WTC11 (cell line): Measurements from ENCODE around the gene C1S. TPM values are rescaled to one million over a fixed set of nuclear protein-coding genes. Genes with fewer than 3 reads are reported as not detected.

Experiments
- ATAC-seq: fragments of 200-7000 bp; cut with Tn5 transposase; 2 replicates; pipeline ENCODE4 v1.10.0; 2021; ENCODE audit warnings: mild to moderate bottlenecking, moderate library complexity
- CTCF ChIA-PET: fragments of 300-600 bp; sonication (Branson Sonifier 250); formaldehyde crosslinking; loops from one replicate; lab custom pipeline; 2021; ENCODE audit warnings: antibody characterized with exemption; lab: Charles Lee
- POLR2A ChIA-PET: fragments of 350-600 bp; sonication (Branson Sonifier 250); formaldehyde crosslinking; loops from one replicate; lab custom pipeline; 2021; ENCODE audit warnings: antibody characterized with exemption; lab: Charles Lee
- DNase-seq: peaks from one replicate; pipeline ENCODE4 v3.0.0; 2021; ENCODE audit warnings: low spot score
- H3K27ac Mint-ChIP-seq: 2 replicates; pipeline ENCODE4 v1.8.0; 2021; ENCODE audit warnings: mixed read lengths
- H3K27me3 Mint-ChIP-seq: 2 replicates; pipeline ENCODE4 v1.8.0; 2021; ENCODE audit warnings: low read depth, mild to moderate bottlenecking, moderate library complexity, mixed read lengths
- H3K36me3 Mint-ChIP-seq: 2 replicates; pipeline ENCODE4 v1.8.0; 2021; ENCODE audit warnings: mixed read lengths
- H3K4me1 Mint-ChIP-seq: 2 replicates; pipeline ENCODE4 v1.8.0; 2022; ENCODE audit warnings: mixed read lengths
- H3K4me3 Mint-ChIP-seq: 2 replicates; pipeline ENCODE4 v1.8.0; 2021; ENCODE audit warnings: mild to moderate bottlenecking, moderate library complexity, mixed read lengths
- H3K9me3 Mint-ChIP-seq: 2 replicates; pipeline ENCODE4 v1.8.0; 2021; ENCODE audit warnings: mixed read lengths
- ATF1 ChIP-seq: sonication (generic); formaldehyde crosslinking; IDR thresholded peaks from 2 replicates; pipeline ENCODE4 v1.8.1; 2023; ENCODE audit warnings: mild to moderate bottlenecking, moderate library complexity, missing genetic modification reagents
- ELF4 ChIP-seq: sonication (generic); formaldehyde crosslinking; IDR thresholded peaks from 2 replicates; pipeline ENCODE4 v1.8.1; 2022; ENCODE audit warnings: low read depth, mild to moderate bottlenecking, moderate library complexity, missing genetic modification reagents
- ESRRA ChIP-seq: sonication (generic); formaldehyde crosslinking; IDR thresholded peaks from 2 replicates; pipeline ENCODE4 v1.8.1; 2022; ENCODE audit warnings: mild to moderate bottlenecking, missing genetic modification reagents, borderline replicate concordance
- ETV6 ChIP-seq: sonication (generic); formaldehyde crosslinking; IDR thresholded peaks from 2 replicates; pipeline ENCODE4 v1.8.1; 2022; ENCODE audit warnings: mild to moderate bottlenecking, missing genetic modification reagents
- FOXK1 ChIP-seq: sonication (generic); formaldehyde crosslinking; IDR thresholded peaks from 2 replicates; pipeline ENCODE4 v1.8.0; 2022; ENCODE audit warnings: mild to moderate bottlenecking, moderate library complexity, missing genetic modification reagents
- MYBL2 ChIP-seq: sonication (generic); formaldehyde crosslinking; IDR thresholded peaks from 2 replicates; pipeline ENCODE4 v1.8.1; 2023; ENCODE audit warnings: mild to moderate bottlenecking, moderate library complexity, missing genetic modification reagents
- PRDM15 ChIP-seq: sonication (generic); formaldehyde crosslinking; IDR thresholded peaks from 2 replicates; pipeline ENCODE4 v1.8.0; 2022; ENCODE audit warnings: missing genetic modification reagents
- TEAD1 ChIP-seq: sonication (generic); formaldehyde crosslinking; IDR thresholded peaks from 2 replicates; pipeline ENCODE4 v1.8.0; 2022; ENCODE audit warnings: mild to moderate bottlenecking, missing genetic modification reagents
- ZNF138 ChIP-seq: sonication (generic); formaldehyde crosslinking; conservative IDR thresholded peaks from 2 replicates; pipeline ENCODE4 v1.8.1; 2022; ENCODE audit warnings: mild to moderate bottlenecking, moderate library complexity, missing genetic modification reagents
- ZNF317 ChIP-seq: sonication (generic); formaldehyde crosslinking; IDR thresholded peaks from 2 replicates; pipeline ENCODE4 v1.8.1; 2023; ENCODE audit warnings: low read depth, mild to moderate bottlenecking, moderate library complexity, missing genetic modification reagents, borderline replicate concordance
- total RNA-seq: library from RNA; stranded (reverse); gene quantifications from 3 replicates; pipeline ENCODE4 v1.2.3, GENCODE V29; 2021
- TF ChIP-seq, protein P1 (sequence below): fragments of 250-450 bp; sonication (Bioruptor Pico); conservative IDR thresholded peaks from 2 replicates; pipeline ENCODE4 v1.9.0; 2021; ENCODE audit warnings: mild to moderate bottlenecking
- TF ChIP-seq, protein P2 (sequence below): sonication (generic); formaldehyde crosslinking; conservative IDR thresholded peaks from 2 replicates; pipeline ENCODE4 v1.8.1; 2023; ENCODE audit warnings: mild to moderate bottlenecking, low read depth, missing genetic modification reagents, moderate library complexity
- TF ChIP-seq, protein P3 (sequence below): sonication (generic); formaldehyde crosslinking; IDR thresholded peaks from 2 replicates; pipeline ENCODE4 v1.8.1; 2022; ENCODE audit warnings: low read depth, missing genetic modification reagents, borderline replicate concordance
- TF ChIP-seq, protein P4 (sequence below): sonication (generic); formaldehyde crosslinking; conservative IDR thresholded peaks from 2 replicates; pipeline ENCODE4 v1.8.1; 2022; ENCODE audit warnings: mild to moderate bottlenecking, missing genetic modification reagents
- TF ChIP-seq, protein P5 (sequence below): sonication (generic); formaldehyde crosslinking; IDR thresholded peaks from 2 replicates; pipeline ENCODE4 v1.8.1; 2023; ENCODE audit warnings: mild to moderate bottlenecking, missing genetic modification reagents
- TF ChIP-seq, protein P6 (sequence below): fragments of 250-450 bp; sonication (Bioruptor Pico); IDR thresholded peaks from 2 replicates; pipeline ENCODE4 v2.1.2; 2022; ENCODE audit warnings: mild to moderate bottlenecking, moderate library complexity
- TF ChIP-seq, protein P7 (sequence below): sonication (generic); formaldehyde crosslinking; IDR thresholded peaks from 2 replicates; pipeline ENCODE4 v1.8.1; 2023; ENCODE audit warnings: mild to moderate bottlenecking, missing genetic modification reagents, borderline replicate concordance

Gene C1S
- total RNA-seq, 1 experiment from 2014 or later: 7.6 TPM

DNA sequence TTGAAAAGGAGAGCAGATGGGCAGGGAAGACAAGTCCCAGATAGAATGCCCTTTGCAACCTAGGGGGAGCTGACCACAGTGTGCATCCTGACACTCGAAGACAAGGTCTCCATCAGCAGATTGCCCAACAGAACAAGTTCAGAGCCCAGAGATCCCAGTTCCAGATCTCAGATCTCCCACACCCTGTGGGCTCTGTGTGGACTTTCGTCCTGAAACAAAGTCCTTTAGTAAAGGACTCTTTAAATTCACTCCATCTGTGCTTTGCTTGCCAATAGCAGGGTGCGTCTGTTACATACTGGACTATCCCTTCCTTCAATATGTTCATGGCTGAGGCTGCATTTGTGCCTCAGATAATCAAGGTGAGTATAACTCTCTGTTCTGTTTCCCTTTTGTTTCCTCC, 57.2 kb downstream of the C1S start (continued):
- TF ChIP-seq, protein P1, sequence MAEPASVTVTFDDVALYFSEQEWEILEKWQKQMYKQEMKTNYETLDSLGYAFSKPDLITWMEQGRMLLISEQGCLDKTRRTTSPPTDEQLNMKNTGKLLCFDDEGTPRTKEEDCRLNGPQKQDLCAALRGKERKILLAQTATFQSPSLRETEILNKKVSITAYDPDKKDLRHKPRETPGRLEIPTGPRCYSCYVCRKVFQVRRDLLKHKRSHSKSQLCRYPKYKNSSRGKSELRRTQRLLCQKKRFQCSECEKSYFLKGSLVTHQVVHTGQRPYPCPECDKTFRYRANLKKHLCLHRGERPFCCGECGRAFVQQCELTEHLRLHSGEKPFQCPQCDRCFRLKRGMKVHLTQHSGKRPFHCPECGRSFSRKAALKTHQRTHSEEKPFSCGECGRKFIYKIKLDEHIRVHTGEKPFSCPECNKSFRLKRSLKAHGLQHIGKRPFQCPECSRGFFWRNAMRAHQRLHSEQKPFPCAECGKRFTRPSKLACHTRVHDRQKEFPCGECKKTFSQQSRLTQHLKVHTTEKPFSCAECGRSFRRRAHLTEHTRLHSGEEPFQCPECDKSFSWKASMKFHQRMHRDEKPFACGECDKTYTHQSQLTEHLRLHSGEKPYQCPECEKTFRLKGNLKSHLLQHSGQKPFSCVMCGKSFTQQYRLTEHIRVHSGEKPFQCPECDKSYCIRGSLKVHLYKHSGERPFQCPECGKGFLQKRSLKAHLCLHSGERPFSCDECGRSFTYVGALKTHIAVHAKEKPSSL (CRISPR knock-in tag): no peak
- no peak for TF ChIP-seq PRDM15
- no peak for TF ChIP-seq ATF1 (CRISPR knock-in tag)
- no peak for TF ChIP-seq FOXK1
- TF ChIP-seq, protein P2, sequence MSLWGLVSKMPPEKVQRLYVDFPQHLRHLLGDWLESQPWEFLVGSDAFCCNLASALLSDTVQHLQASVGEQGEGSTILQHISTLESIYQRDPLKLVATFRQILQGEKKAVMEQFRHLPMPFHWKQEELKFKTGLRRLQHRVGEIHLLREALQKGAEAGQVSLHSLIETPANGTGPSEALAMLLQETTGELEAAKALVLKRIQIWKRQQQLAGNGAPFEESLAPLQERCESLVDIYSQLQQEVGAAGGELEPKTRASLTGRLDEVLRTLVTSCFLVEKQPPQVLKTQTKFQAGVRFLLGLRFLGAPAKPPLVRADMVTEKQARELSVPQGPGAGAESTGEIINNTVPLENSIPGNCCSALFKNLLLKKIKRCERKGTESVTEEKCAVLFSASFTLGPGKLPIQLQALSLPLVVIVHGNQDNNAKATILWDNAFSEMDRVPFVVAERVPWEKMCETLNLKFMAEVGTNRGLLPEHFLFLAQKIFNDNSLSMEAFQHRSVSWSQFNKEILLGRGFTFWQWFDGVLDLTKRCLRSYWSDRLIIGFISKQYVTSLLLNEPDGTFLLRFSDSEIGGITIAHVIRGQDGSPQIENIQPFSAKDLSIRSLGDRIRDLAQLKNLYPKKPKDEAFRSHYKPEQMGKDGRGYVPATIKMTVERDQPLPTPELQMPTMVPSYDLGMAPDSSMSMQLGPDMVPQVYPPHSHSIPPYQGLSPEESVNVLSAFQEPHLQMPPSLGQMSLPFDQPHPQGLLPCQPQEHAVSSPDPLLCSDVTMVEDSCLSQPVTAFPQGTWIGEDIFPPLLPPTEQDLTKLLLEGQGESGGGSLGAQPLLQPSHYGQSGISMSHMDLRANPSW (CRISPR knock-in tag): no peak
- TF ChIP-seq ZNF138 (CRISPR knock-in tag): no peak
- no peak for TF ChIP-seq MYBL2 (CRISPR knock-in tag)

- no peak; the same call in 1 of the 2 replicates for ATAC-seq
- CTCF ChIA-PET: no interaction called here
- peaks cover 9% of the 10 kb centered on the region for H3K4me1 Mint-ChIP-seq
- no peaks in the 10 kb centered on the region for H3K9me3 Mint-ChIP-seq
- H3K27me3 Mint-ChIP-seq: peaks cover 5% of the 10 kb centered on the region; the same call in 1 of the 2 replicates
- no peak overlapping the region for H3K4me3 Mint-ChIP-seq
- POLR2A ChIA-PET: no interaction called here
- no peak overlapping the region for H3K27ac Mint-ChIP-seq
- H3K36me3 Mint-ChIP-seq: no peaks in the 10 kb centered on the region
- DNase-seq: no peak
- TF ChIP-seq ESRRA (no peak), ZNF138 (CRISPR knock-in tag) (no peak), TEAD1 (no peak), ZNF317 (CRISPR knock-in tag) (no peak), ELF4 (CRISPR knock-in tag) (no peak), ETV6 (no peak)
- TF ChIP-seq, protein P3, sequence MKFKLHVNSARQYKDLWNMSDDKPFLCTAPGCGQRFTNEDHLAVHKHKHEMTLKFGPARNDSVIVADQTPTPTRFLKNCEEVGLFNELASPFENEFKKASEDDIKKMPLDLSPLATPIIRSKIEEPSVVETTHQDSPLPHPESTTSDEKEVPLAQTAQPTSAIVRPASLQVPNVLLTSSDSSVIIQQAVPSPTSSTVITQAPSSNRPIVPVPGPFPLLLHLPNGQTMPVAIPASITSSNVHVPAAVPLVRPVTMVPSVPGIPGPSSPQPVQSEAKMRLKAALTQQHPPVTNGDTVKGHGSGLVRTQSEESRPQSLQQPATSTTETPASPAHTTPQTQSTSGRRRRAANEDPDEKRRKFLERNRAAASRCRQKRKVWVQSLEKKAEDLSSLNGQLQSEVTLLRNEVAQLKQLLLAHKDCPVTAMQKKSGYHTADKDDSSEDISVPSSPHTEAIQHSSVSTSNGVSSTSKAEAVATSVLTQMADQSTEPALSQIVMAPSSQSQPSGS (CRISPR knock-in tag): no peak
- TF ChIP-seq, protein P4, sequence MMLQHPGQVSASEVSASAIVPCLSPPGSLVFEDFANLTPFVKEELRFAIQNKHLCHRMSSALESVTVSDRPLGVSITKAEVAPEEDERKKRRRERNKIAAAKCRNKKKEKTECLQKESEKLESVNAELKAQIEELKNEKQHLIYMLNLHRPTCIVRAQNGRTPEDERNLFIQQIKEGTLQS (CRISPR knock-in tag): no peak
- TF ChIP-seq, protein P5, sequence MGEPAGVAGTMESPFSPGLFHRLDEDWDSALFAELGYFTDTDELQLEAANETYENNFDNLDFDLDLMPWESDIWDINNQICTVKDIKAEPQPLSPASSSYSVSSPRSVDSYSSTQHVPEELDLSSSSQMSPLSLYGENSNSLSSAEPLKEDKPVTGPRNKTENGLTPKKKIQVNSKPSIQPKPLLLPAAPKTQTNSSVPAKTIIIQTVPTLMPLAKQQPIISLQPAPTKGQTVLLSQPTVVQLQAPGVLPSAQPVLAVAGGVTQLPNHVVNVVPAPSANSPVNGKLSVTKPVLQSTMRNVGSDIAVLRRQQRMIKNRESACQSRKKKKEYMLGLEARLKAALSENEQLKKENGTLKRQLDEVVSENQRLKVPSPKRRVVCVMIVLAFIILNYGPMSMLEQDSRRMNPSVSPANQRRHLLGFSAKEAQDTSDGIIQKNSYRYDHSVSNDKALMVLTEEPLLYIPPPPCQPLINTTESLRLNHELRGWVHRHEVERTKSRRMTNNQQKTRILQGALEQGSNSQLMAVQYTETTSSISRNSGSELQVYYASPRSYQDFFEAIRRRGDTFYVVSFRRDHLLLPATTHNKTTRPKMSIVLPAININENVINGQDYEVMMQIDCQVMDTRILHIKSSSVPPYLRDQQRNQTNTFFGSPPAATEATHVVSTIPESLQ (CRISPR knock-in tag): no peak
- TF ChIP-seq, protein P6, sequence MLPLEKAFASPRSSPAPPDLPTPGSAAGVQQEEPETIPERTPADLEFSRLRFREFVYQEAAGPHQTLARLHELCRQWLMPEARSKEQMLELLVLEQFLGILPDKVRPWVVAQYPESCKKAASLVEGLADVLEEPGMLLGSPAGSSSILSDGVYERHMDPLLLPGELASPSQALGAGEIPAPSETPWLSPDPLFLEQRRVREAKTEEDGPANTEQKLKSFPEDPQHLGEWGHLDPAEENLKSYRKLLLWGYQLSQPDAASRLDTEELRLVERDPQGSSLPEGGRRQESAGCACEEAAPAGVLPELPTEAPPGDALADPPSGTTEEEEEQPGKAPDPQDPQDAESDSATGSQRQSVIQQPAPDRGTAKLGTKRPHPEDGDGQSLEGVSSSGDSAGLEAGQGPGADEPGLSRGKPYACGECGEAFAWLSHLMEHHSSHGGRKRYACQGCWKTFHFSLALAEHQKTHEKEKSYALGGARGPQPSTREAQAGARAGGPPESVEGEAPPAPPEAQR (CRISPR knock-in tag): no peak
- TF ChIP-seq, protein P7, sequence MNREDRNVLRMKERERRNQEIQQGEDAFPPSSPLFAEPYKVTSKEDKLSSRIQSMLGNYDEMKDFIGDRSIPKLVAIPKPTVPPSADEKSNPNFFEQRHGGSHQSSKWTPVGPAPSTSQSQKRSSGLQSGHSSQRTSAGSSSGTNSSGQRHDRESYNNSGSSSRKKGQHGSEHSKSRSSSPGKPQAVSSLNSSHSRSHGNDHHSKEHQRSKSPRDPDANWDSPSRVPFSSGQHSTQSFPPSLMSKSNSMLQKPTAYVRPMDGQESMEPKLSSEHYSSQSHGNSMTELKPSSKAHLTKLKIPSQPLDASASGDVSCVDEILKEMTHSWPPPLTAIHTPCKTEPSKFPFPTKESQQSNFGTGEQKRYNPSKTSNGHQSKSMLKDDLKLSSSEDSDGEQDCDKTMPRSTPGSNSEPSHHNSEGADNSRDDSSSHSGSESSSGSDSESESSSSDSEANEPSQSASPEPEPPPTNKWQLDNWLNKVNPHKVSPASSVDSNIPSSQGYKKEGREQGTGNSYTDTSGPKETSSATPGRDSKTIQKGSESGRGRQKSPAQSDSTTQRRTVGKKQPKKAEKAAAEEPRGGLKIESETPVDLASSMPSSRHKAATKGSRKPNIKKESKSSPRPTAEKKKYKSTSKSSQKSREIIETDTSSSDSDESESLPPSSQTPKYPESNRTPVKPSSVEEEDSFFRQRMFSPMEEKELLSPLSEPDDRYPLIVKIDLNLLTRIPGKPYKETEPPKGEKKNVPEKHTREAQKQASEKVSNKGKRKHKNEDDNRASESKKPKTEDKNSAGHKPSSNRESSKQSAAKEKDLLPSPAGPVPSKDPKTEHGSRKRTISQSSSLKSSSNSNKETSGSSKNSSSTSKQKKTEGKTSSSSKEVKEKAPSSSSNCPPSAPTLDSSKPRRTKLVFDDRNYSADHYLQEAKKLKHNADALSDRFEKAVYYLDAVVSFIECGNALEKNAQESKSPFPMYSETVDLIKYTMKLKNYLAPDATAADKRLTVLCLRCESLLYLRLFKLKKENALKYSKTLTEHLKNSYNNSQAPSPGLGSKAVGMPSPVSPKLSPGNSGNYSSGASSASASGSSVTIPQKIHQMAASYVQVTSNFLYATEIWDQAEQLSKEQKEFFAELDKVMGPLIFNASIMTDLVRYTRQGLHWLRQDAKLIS (CRISPR knock-in tag): no peak
These were observed 58.4 kb downstream of the C1S start for GRCh38 chr12:7118881-7119280.
